CD4-positive, alpha-beta T cell (primary cell): ENCODE data around the gene CALCR. TPM values are rescaled to one million over a fixed set of nuclear protein-coding genes. Genes with fewer than 3 reads are reported as not detected.

Source experiments
- ATAC-seq: fragments of 200-7000 bp; cut with Tn5 transposase; one replicate; pipeline ENCODE4 v1.10.0; 2022; ENCODE audit warnings: mild to moderate bottlenecking; ENCODE audit not compliant: poor library complexity
- CTCF ChIA-PET: fragments of 350-600 bp; sonication (Branson Sonifier 250); formaldehyde crosslinking; loops from one replicate; lab custom pipeline; 2021; ENCODE audit warnings: antibody characterized with exemption, inconsistent platforms; lab: Charles Lee
- POLR2A ChIA-PET: fragments of 350-600 bp; sonication (Branson Sonifier 250); formaldehyde crosslinking; loops from one replicate; lab custom pipeline; 2021; ENCODE audit warnings: antibody characterized with exemption, inconsistent platforms; lab: Charles Lee
- DNase-seq, 14 experiments: peaks; one replicate each; pipeline ENCODE4 v3.0.0-alpha.2; 2013 to 2020; ENCODE audit warnings: mixed read lengths in 2 of 14
- H3K27ac ChIP-seq, 2 donors: one replicate each; pipeline versions ENCODE4 v1.5.1 to v1.7.0; 2013; ENCODE audit warnings: low read length in 2 of 2, low read depth in 1 of 2, mild to moderate bottlenecking in 1 of 2
- H3K27me3 ChIP-seq, 2 experiments: 1 replicate in 1 of 2; 2 replicates in 1 of 2; pipeline versions ENCODE4 v1.6.1 to v1.7.0; 2013; ENCODE audit warnings: low read length in 2 of 2, control low read depth in 1 of 2, mild to moderate bottlenecking in 1 of 2, moderate library complexity in 1 of 2; ENCODE audit not compliant: insufficient read depth in 2 of 2, control insufficient read depth in 1 of 2
- H3K36me3 ChIP-seq: one replicate; pipeline ENCODE4 v1.6.1; 2013; ENCODE audit warnings: low read length, control low read depth; ENCODE audit not compliant: insufficient read depth
- H3K4me1 ChIP-seq: one replicate; pipeline ENCODE4 v1.6.1; 2013; ENCODE audit warnings: low read length, control low read depth; ENCODE audit not compliant: insufficient read depth
- H3K4me3 ChIP-seq: one replicate; pipeline ENCODE4 v1.5.1; 2013; ENCODE audit warnings: mild to moderate bottlenecking, low read length, moderate library complexity
- H3K9me3 ChIP-seq, 2 experiments: 1 replicate in 1 of 2; 2 replicates in 1 of 2; pipeline versions ENCODE4 v1.6.1 to v1.7.0; 2013; ENCODE audit warnings: low read length in 2 of 2, mild to moderate bottlenecking in 2 of 2, control low read depth in 1 of 2, moderate library complexity in 1 of 2; ENCODE audit not compliant: control insufficient read depth in 1 of 2, insufficient read depth in 1 of 2
- H3K27ac Mint-ChIP-seq: one replicate; pipeline ENCODE4 v1.8.0; 2020; ENCODE audit warnings: mixed read lengths
- H3K27me3 Mint-ChIP-seq: one replicate; pipeline ENCODE4 v1.8.0; 2021; ENCODE audit warnings: mixed read lengths
- H3K36me3 Mint-ChIP-seq: one replicate; pipeline ENCODE4 v1.8.0; 2021; ENCODE audit warnings: low read depth, mixed read lengths
- H3K4me1 Mint-ChIP-seq: one replicate; pipeline ENCODE4 v1.8.0; 2021; ENCODE audit warnings: low read depth, mixed read lengths
- H3K4me3 Mint-ChIP-seq: one replicate; pipeline ENCODE4 v1.8.0; 2020; ENCODE audit warnings: mild to moderate bottlenecking, mixed read lengths
- H3K9me3 Mint-ChIP-seq: one replicate; pipeline ENCODE4 v1.8.0; 2020; ENCODE audit warnings: mixed read lengths
- intact Hi-C, 2 experiments: fragments of 100-400 bp; cut with DNase I in 1 of 2; cut with micrococcal nuclease in 1 of 2; formaldehyde crosslinking; loops; one replicate each; pipeline versions ENCODE4 v1.15.1 to v1.9.0; 2023 to 2025; cut with DNase I, micrococcal nuclease
- total RNA-seq, 174 experiments: library from RNA in 2 of 174; stranded (reverse) in 2 of 174; gene quantifications; one replicate each; pipeline ENCODE4 v1.2.3 and lab custom pipeline; 2021 to 2026
- TF ChIP-seq, protein P1 (sequence below): fragments of 200-600 bp; IDR thresholded peaks from one replicate; pipeline ENCODE4 v1.8.0; 2022; ENCODE audit warnings: antibody characterized with exemption, mild to moderate bottlenecking

CALCR gene
- total RNA-seq, 2 experiments from 2014 or later: not detected

DNA sequence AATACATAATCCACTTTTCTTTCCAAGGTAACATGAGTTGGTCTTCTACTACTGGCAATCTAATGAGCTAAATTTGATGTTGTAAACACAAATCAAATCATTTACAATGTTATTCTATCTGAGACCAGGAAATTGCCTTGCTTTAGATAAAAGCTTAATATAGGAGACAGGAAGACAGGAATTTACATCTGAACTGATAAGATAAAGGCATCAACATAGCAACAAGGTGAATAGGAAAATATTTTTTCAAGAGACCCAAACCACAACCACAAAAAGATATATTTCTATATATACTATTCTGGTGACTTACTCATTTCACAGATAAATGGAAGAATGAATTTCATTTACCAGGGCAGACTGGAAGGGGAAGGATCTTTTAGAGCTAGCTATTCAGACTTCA lies 46.3 kb upstream of the CALCR start:
- no peaks in the 10 kb centered on the region for H3K27me3 Mint-ChIP-seq
- no peak overlapping the region for H3K4me3 ChIP-seq
- H3K4me3 Mint-ChIP-seq: no peak overlapping the region
- no peaks in the 10 kb centered on the region for H3K4me1 Mint-ChIP-seq
- H3K27ac Mint-ChIP-seq: no peak overlapping the region
- no peaks in the 10 kb centered on the region for H3K4me1 ChIP-seq
- no peak for DNase-seq
- H3K36me3 Mint-ChIP-seq: no peaks in the 10 kb centered on the region
- POLR2A ChIA-PET: no interaction called here
- no peak overlapping the region for H3K27ac ChIP-seq
- H3K9me3 Mint-ChIP-seq: no peaks in the 10 kb centered on the region
- TF ChIP-seq, protein P1, sequence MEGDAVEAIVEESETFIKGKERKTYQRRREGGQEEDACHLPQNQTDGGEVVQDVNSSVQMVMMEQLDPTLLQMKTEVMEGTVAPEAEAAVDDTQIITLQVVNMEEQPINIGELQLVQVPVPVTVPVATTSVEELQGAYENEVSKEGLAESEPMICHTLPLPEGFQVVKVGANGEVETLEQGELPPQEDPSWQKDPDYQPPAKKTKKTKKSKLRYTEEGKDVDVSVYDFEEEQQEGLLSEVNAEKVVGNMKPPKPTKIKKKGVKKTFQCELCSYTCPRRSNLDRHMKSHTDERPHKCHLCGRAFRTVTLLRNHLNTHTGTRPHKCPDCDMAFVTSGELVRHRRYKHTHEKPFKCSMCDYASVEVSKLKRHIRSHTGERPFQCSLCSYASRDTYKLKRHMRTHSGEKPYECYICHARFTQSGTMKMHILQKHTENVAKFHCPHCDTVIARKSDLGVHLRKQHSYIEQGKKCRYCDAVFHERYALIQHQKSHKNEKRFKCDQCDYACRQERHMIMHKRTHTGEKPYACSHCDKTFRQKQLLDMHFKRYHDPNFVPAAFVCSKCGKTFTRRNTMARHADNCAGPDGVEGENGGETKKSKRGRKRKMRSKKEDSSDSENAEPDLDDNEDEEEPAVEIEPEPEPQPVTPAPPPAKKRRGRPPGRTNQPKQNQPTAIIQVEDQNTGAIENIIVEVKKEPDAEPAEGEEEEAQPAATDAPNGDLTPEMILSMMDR: no peak
- ATAC-seq: no peak
- no peaks in the 10 kb centered on the region for H3K9me3 ChIP-seq
- intact Hi-C loops: no loop called here
- no peaks in the 10 kb centered on the region for H3K36me3 ChIP-seq
- CTCF ChIA-PET: interaction anchor here (0.7 kb wide), 1 partner anchor 11 kb away, joined by 3 read pairs; no protein-coding TSS in a partner anchor
- H3K27me3 ChIP-seq: no peaks in the 10 kb centered on the region

GRCh38 chr7:93620057-93620456 lies 45.5 kb upstream of the CALCR start:
- no peaks in the 10 kb centered on the region for H3K36me3 Mint-ChIP-seq
- no peaks in the 10 kb centered on the region for H3K9me3 Mint-ChIP-seq
- TF ChIP-seq, protein P1: no peak

GRCh38 chr7:93601363-93601762 lies 26.8 kb upstream of the CALCR start:
- H3K27ac Mint-ChIP-seq: no peak overlapping the region
- Histone ChIP-seq H3K36me3 (no peaks in the 10 kb centered on the region), H3K27me3 (no peaks in the 10 kb centered on the region), H3K27ac (no peak overlapping the region), H3K4me1 (no peaks in the 10 kb centered on the region), H3K4me3 (no peak overlapping the region), H3K9me3 (no peaks in the 10 kb centered on the region)
- ATAC-seq (no peak), DNase-seq (no peak)
- TF ChIP-seq, protein P1: no peak
- no peaks in the 10 kb centered on the region for H3K9me3 Mint-ChIP-seq
- ChIA-PET POLR2A (no interaction called here), CTCF (no interaction called here)
- intact Hi-C loops: no loop called here
- H3K4me1 Mint-ChIP-seq: no peaks in the 10 kb centered on the region
- H3K27me3 Mint-ChIP-seq: peaks cover 4% of the 10 kb centered on the region
- no peak overlapping the region for H3K4me3 Mint-ChIP-seq
- H3K36me3 Mint-ChIP-seq: no peaks in the 10 kb centered on the region

More at GRCh38 chr7:93620057-93620456, 45.5 kb upstream of the CALCR start:
- H3K4me1 Mint-ChIP-seq: no peaks in the 10 kb centered on the region
- intact Hi-C loops: no loop called here
- ChIA-PET POLR2A (no interaction called here), CTCF (no interaction called here)
- ATAC-seq (no peak), DNase-seq (no peak)
- Histone ChIP-seq H3K4me3 (no peak overlapping the region), H3K36me3 (no peaks in the 10 kb centered on the region), H3K27ac (no peak overlapping the region), H3K9me3 (no peaks in the 10 kb centered on the region), H3K27me3 (no peaks in the 10 kb centered on the region), H3K4me1 (no peaks in the 10 kb centered on the region)
- H3K27ac Mint-ChIP-seq: no peak overlapping the region
- H3K27me3 Mint-ChIP-seq: no peaks in the 10 kb centered on the region
- no peak overlapping the region for H3K4me3 Mint-ChIP-seq
